Stimulated activated CD4-positive, alpha-beta T cell treated with anti-CD3 and anti-CD28 coated beads, Interleukin-1b, Interleukin-23, amount 100 ng/mL, for 4 hours (primary cell): ENCODE data around the gene REEP6.

Experiments used
- DNase-seq, 2 donors: peaks; one replicate each; pipeline ENCODE4 v3.0.0-alpha.2; 2020; ENCODE audit warnings: low read depth in 2 of 2

Gene REEP6

GRCh38 chr19:1491114-1491848 lies at the start of gene REEP6:
TSS of gene REEP6 (plus strand) at chr19:1491181. CDS start at chr19:1491270, 89 bp downstream.
- no peak for DNase-seq

DNA sequence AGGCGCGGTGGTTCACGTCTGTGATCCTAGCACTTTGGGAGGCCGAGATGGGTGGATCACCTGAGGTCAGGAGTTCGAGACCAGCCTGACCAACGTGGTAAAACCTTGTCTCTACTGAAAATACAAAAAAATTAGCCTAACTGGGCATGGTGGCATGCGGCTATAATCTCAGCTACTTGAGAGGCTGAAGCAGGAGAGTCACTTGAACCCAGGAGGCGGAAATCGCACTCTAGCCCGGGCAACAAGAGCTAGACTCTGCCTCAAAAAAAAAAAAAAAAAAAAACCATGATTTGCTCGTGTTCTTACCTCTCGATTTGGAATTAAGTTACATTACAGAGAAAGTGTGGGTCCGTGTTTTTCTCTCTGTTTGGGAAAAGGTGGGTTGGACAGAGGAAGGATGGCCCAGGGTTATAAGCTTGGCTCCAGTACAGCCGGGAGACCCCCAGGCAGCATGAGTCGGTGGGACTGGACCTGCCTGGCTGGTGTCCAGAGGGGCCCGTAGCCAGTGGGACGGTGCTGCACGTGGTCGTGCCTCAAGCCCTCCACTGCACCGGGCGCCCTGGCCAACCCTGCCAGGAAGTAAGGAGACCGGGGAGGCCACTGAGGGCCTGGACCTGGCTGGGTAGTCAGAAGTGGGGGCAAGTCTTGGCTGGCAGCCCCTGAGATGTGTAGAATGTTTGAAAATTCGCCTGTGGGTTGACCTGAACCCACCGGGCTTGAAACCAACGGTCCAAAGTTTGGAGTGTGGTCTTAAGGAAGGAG lies 49.1 kb upstream of the REEP6 start:
- no peak for DNase-seq

- peak; percentile 67 to 72 for DNase-seq
These were observed 45.6 kb upstream of the REEP6 start for GRCh38 chr19:1445185-1445931.

GRCh38 chr19:1445932-1446712 lies 44.9 kb upstream of the REEP6 start:
- no peak for DNase-seq

DNA sequence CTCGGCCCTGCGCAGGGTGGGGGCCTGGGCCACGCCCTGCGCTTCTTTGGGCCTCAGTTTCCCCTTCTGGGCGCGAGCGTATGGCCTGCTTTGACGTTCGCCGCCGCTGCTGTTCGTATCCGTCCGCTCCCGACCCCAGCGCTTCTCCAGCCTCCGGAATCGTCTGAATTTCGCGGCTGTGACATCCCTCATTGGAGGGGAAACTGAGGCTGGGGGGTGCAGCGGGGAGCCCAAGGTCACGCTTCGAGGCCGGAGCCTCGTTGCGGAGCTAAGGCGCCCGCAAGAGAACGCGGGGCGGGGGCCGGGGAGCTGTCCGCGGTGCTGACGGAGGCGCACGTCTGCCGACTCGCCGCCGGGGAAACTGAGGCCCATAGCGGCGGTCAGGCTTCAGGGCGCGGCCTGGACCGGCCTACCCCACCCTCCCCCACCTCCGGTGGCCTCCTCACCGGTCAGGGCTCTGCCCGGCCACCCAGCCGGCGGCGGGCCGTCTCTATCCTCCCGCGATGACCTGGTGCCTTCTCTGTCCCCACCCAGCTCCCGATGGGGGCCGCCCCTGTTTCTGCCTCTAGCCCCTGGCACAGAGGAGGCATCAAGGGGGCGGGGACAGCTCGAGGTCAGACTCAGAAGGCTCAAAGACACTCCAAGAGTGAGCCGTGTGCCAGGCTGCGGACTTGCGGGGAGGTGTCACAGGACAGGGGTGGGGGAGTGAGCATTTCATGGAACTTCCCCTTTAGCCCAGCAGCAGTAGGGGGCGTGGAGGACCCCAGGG lies 44.1 kb upstream of the REEP6 start:
- no peak for DNase-seq

- no peak for DNase-seq
These were observed 43.5 kb upstream of the REEP6 start for GRCh38 chr19:1447504-1447903.

DNA sequence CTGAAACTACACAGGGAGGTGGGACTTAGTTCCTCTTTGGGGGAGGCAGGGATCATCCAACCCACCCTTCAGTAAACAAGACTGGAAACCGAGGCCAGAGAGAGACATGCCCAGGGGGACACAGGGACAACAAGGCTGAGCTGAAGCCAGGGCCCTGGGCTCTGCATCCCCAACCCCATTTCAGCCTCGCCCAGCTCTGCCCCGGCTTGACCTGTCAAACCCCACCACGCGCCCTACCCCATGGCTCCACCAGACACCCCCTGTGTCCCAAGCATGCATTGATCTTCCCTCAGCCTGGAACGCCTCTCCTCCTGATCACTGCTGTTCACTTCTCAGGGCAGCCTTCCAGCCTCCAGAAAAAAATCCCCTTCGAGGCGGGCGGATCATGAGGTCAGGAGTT lies 43.0 kb upstream of the REEP6 start:
- DNase-seq = no peak

- no peak for DNase-seq
These were observed 41.2 kb upstream of the REEP6 start, which contains the start of gene APC2 for GRCh38 chr19:1449467-1450442. TSS of gene APC2 (plus strand) at chr19:1450121. CDS start at chr19:1453002, 2,881 bp downstream.

- no peak for DNase-seq
These were observed 39.9 kb upstream of the REEP6 start for GRCh38 chr19:1450735-1451731.

GRCh38 chr19:1451916-1452801 lies 38.8 kb upstream of the REEP6 start:
- no peak for DNase-seq

GRCh38 chr19:1452802-1453524 lies 38.0 kb upstream of the REEP6 start:
- no peak for DNase-seq

- DNase-seq = no peak
These were observed 37.2 kb upstream of the REEP6 start for GRCh38 chr19:1453525-1454364.

DNA sequence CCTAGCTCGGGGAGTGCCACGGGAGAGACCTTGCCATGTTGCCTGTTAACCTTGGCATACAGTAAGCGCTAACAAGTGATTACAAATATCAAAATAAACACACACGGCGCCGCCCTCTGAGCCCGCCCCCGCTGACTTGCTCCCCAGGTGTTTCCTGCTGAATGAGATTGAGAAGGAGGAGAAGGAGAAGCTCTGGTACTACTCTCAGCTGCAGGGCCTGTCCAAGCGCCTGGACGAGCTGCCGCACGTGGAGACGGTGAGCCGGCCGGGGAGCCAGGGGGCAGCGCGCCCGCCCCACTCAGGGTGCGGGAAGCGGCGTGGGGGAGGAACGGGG lies 36.0 kb upstream of the REEP6 start:
- no peak for DNase-seq

DNA sequence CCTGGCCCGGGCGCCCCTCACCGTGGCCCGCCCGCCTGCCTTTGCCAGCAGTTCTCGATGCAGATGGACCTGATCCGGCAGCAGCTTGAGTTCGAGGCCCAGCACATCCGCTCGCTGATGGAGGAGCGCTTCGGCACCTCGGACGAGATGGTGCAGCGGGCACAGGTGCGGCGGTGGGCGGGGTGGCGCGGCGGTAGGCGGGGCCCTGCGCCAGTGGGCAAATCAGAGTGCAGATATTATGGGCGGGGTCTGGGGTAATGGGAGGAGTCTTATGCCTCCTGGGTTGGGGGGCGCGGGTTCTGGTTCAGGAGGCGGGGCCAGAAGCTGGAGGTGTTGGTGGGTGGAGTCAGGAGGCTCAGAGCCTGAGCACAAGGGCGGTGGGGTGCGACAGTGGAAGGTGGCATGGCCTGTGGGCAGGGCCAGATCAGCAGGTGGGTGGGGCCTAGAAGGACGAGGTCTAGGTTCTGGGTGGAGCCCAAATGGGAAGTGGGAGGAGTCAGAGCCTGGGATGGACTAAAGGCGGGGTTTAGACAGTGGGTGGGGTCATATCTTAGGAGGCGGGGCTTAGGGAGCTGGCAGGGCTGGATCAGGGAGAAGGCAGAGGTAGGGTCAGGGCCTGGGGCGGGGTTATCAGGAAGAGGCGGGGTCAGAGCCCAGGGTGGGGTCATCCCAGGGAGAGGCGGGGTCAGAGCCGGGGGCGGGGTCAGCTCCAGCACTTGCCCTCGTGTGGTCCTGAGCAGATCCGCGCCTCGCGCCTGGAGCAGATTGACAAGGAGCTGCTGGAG lies 35.5 kb upstream of the REEP6 start:
- no peak for DNase-seq
